K562 (cell line): ENCODE results near the gene SON. TPM values are rescaled to one million over a fixed set of nuclear protein-coding genes. Genes with fewer than 3 reads are reported as not detected.

Experiments
- CAMTA2 ChIP-seq: fragments of 250-450 bp; sonication (Bioruptor Pico); conservative IDR thresholded peaks from 2 replicates; pipeline ENCODE4 v1.5.1; 2022
- ESRRA ChIP-seq: fragments of 450-650 bp; IDR thresholded peaks from 2 replicates; pipeline ENCODE4 v1.6.1; 2014; ENCODE audit warnings: low read depth, mild to moderate bottlenecking, moderate library complexity, borderline replicate concordance
- FOXA3 ChIP-seq, 2 experiments: fragments of 450-650 bp in 1 of 2; sonication (generic) in 1 of 2; formaldehyde crosslinking; IDR thresholded peaks in 1 of 2; conservative IDR thresholded peaks in 1 of 2; 2 replicates each; pipeline versions ENCODE4 v1.4.0 to v1.8.0; 2020 to 2022; ENCODE audit warnings: mild to moderate bottlenecking in 2 of 2, missing genetic modification reagents in 1 of 2
- GTF2E2 ChIP-seq: fragments of 200-800 bp; sonication (Bioruptor generic); IDR thresholded peaks from 2 replicates; pipeline ENCODE4 v1.6.1; 2016; ENCODE audit warnings: missing genetic modification characterization, missing compliant biosample characterization
- JUNB ChIP-seq: fragments of 450-650 bp; formaldehyde crosslinking; conservative IDR thresholded peaks from 2 replicates; pipeline ENCODE4 v1.4.0; 2020; ENCODE audit warnings: mild to moderate bottlenecking
- KLF16 ChIP-seq: IDR thresholded peaks from 2 replicates; pipeline ENCODE4 v1.6.1; 2016; ENCODE audit warnings: antibody characterized with exemption
- RBM25 ChIP-seq: fragments of 200-400 bp; formaldehyde crosslinking; IDR thresholded peaks from 2 replicates; pipeline ENCODE4 v1.6.1; 2018; ENCODE audit warnings: low read length, low read depth, moderate library complexity; ENCODE audit not compliant: severe bottlenecking
- SREBF2 ChIP-seq: sonication (generic); formaldehyde crosslinking; IDR thresholded peaks from 2 replicates; pipeline ENCODE4 v1.4.0; 2020; ENCODE audit warnings: mild to moderate bottlenecking, missing genetic modification reagents
- ZNF583 ChIP-seq: fragments of 250-450 bp; sonication (Bioruptor Pico); IDR thresholded peaks from 2 replicates; pipeline ENCODE4 v1.4.0; 2020
- polyA plus RNA-seq, 8 experiments: library from polyadenylated mRNA; depleted of rRNA in 4 of 8; stranded (reverse) in 5 of 8; unstranded in 3 of 8; fragments of >200 nt; fragmentation: Nextera tagmentation in 2 of 8; fragmentation: Illumina TruSeq in 1 of 8; extraction: Ambion mirVana in 2 of 8; extraction: Trizol in 1 of 8; gene quantifications; 2 replicates each; pipeline versions ENCODE4 v1.2.1 to v1.2.3, GENCODE V29; 2011 to 2014; ENCODE audit warnings: inconsistent platforms in 1 of 8, missing spikeins in 1 of 8
- total RNA-seq, 7 experiments: library from RNA; depleted of rRNA in 6 of 7; stranded (reverse); fragments of >200 nt in 6 of 7; fragmentation: Illumina TruSeq in 2 of 7; extraction: Trizol in 2 of 7; gene quantifications; 2 replicates each; pipeline versions ENCODE4 v1.2.1 to v1.2.3, GENCODE V29; 2011 to 2021; ENCODE audit warnings: low replicate concordance in 1 of 7
- TF ChIP-seq, protein P1 (sequence below): fragments of 250-450 bp; sonication (Bioruptor Pico); IDR thresholded peaks from 2 replicates; pipeline ENCODE4 v1.8.0; 2022; ENCODE audit warnings: moderate library complexity, mild to moderate bottlenecking, inconsistent platforms
- TF ChIP-seq, protein P2 (sequence below): sonication (generic); IDR thresholded peaks from 2 replicates; pipeline ENCODE4 v1.6.1; 2016
- TF ChIP-seq, protein P3 (sequence below): fragments of 250-450 bp; sonication (Bioruptor Pico); IDR thresholded peaks from 2 replicates; pipeline ENCODE4 v1.4.0; 2020; ENCODE audit warnings: mild to moderate bottlenecking, moderate library complexity
- TF ChIP-seq, protein P4 (sequence below): sonication (generic); formaldehyde crosslinking; IDR thresholded peaks from 2 replicates; pipeline ENCODE4 v1.8.0; 2022; ENCODE audit warnings: missing genetic modification reagents, mild to moderate bottlenecking, moderate library complexity, borderline replicate concordance
- TF ChIP-seq, protein P5 (sequence below): sonication (generic); formaldehyde crosslinking; IDR thresholded peaks from 2 replicates; pipeline ENCODE4 v1.8.0; 2023; ENCODE audit warnings: mild to moderate bottlenecking, missing genetic modification reagents
- TF ChIP-seq, protein P6 (sequence below): fragments of 450-650 bp; IDR thresholded peaks from 2 replicates; pipeline ENCODE4 v1.7.1; 2018; ENCODE audit warnings: mild to moderate bottlenecking, low read depth; ENCODE audit not compliant: partially characterized antibody

Gene SON
- total and polyA plus RNA-seq, 9 of the 15 experiments (the other 6 are each of a cell fraction or from before 2014, with no cell fraction given) = 105 to 742 (median 187) TPM

DNA sequence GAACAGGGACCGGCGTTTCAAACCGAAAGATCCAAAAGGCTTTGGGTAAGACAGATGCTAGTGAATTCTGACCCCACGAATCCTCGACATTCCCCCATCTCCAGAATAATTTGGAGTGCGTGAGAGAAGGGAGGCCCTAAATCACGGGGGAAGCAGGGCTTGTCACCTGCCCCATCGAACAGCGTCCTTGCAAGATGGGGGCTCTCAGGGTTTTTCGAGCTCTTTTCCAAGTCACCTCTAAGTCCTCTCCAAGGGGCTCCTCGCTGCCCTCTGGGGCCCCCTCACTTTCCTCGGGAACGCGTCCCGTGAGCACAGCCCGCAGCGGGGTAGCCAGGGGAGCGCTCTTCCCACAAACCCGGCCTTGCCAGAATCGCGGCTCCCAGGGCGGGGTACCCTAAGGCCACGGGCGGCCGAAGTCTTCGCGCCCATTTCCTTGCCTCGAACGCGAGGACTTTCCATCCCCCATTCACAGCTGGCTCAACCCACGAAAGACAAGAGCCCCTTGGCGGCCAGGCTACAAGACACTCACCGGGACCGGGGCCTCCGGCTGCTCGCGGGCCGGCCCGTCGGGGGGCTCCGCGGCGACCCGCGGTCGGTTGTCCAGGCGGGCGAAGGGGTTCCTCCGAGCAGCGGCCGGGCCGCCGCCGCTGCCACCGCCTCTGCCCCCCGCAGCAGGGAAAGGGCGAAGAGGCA lies 45.1 kb downstream of the SON start (continued):
- TF ChIP-seq ESRRA = no peak
- 0 out of 2 replicates have a peak, but pooled peaks have one; percentile 68 for TF ChIP-seq ZNF583 (CRISPR knock-in tag)
- peak; percentile 76 for TF ChIP-seq GTF2E2 (tag)
- TF ChIP-seq SREBF2 (CRISPR knock-in tag) = 0 out of 2 replicates have a peak, but pooled peaks have one; percentile 76
- TF ChIP-seq, protein P1, sequence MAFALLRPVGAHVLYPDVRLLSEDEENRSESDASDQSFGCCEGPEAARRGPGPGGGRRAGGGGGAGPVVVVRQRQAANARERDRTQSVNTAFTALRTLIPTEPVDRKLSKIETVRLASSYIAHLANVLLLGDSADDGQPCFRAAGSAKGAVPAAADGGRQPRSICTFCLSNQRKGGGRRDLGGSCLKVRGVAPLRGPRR (CRISPR knock-in tag) = 0 out of 2 replicates have a peak, but pooled peaks have one; percentile 40
- TF ChIP-seq, protein P2, sequence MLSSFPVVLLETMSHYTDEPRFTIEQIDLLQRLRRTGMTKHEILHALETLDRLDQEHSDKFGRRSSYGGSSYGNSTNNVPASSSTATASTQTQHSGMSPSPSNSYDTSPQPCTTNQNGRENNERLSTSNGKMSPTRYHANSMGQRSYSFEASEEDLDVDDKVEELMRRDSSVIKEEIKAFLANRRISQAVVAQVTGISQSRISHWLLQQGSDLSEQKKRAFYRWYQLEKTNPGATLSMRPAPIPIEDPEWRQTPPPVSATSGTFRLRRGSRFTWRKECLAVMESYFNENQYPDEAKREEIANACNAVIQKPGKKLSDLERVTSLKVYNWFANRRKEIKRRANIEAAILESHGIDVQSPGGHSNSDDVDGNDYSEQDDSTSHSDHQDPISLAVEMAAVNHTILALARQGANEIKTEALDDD = no peak
- TF ChIP-seq, protein P3, sequence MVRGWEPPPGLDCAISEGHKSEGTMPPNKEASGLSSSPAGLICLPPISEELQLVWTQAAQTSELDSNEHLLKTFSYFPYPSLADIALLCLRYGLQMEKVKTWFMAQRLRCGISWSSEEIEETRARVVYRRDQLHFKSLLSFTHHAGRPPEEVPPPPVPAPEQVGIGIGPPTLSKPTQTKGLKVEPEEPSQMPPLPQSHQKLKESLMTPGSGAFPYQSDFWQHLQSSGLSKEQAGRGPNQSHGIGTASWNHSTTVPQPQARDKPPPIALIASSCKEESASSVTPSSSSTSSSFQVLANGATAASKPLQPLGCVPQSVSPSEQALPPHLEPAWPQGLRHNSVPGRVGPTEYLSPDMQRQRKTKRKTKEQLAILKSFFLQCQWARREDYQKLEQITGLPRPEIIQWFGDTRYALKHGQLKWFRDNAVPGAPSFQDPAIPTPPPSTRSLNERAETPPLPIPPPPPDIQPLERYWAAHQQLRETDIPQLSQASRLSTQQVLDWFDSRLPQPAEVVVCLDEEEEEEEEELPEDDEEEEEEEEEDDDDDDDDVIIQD (CRISPR knock-in tag) = 0 out of 2 replicates have a peak, but pooled peaks have one; percentile 53
- no peak for TF ChIP-seq RBM25
- TF ChIP-seq, protein P4, sequence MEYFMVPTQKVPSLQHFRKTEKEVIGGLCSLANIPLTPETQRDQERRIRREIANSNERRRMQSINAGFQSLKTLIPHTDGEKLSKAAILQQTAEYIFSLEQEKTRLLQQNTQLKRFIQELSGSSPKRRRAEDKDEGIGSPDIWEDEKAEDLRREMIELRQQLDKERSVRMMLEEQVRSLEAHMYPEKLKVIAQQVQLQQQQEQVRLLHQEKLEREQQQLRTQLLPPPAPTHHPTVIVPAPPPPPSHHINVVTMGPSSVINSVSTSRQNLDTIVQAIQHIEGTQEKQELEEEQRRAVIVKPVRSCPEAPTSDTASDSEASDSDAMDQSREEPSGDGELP (CRISPR knock-in tag) = peak; percentile 83
- 0 out of 2 replicates have a peak, but pooled peaks have one; percentile 14 for TF ChIP-seq JUNB (CRISPR knock-in tag)
- TF ChIP-seq CAMTA2 = no peak
- TF ChIP-seq, protein P5, sequence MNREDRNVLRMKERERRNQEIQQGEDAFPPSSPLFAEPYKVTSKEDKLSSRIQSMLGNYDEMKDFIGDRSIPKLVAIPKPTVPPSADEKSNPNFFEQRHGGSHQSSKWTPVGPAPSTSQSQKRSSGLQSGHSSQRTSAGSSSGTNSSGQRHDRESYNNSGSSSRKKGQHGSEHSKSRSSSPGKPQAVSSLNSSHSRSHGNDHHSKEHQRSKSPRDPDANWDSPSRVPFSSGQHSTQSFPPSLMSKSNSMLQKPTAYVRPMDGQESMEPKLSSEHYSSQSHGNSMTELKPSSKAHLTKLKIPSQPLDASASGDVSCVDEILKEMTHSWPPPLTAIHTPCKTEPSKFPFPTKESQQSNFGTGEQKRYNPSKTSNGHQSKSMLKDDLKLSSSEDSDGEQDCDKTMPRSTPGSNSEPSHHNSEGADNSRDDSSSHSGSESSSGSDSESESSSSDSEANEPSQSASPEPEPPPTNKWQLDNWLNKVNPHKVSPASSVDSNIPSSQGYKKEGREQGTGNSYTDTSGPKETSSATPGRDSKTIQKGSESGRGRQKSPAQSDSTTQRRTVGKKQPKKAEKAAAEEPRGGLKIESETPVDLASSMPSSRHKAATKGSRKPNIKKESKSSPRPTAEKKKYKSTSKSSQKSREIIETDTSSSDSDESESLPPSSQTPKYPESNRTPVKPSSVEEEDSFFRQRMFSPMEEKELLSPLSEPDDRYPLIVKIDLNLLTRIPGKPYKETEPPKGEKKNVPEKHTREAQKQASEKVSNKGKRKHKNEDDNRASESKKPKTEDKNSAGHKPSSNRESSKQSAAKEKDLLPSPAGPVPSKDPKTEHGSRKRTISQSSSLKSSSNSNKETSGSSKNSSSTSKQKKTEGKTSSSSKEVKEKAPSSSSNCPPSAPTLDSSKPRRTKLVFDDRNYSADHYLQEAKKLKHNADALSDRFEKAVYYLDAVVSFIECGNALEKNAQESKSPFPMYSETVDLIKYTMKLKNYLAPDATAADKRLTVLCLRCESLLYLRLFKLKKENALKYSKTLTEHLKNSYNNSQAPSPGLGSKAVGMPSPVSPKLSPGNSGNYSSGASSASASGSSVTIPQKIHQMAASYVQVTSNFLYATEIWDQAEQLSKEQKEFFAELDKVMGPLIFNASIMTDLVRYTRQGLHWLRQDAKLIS (CRISPR knock-in tag) = peak; percentile 63; the same call in 1 of the 2 replicates
- TF ChIP-seq KLF16 = no peak
- TF ChIP-seq, protein P6, sequence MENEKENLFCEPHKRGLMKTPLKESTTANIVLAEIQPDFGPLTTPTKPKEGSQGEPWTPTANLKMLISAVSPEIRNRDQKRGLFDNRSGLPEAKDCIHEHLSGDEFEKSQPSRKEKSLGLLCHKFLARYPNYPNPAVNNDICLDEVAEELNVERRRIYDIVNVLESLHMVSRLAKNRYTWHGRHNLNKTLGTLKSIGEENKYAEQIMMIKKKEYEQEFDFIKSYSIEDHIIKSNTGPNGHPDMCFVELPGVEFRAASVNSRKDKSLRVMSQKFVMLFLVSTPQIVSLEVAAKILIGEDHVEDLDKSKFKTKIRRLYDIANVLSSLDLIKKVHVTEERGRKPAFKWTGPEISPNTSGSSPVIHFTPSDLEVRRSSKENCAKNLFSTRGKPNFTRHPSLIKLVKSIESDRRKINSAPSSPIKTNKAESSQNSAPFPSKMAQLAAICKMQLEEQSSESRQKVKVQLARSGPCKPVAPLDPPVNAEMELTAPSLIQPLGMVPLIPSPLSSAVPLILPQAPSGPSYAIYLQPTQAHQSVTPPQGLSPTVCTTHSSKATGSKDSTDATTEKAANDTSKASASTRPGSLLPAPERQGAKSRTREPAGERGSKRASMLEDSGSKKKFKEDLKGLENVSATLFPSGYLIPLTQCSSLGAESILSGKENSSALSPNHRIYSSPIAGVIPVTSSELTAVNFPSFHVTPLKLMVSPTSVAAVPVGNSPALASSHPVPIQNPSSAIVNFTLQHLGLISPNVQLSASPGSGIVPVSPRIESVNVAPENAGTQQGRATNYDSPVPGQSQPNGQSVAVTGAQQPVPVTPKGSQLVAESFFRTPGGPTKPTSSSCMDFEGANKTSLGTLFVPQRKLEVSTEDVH = no peak
- 0 out of 4 replicates have a peak, but pooled peaks of 1 of the 2 experiments have one; percentile 33 for TF ChIP-seq FOXA3 (CRISPR knock-in tag; conservative IDR thresholded peaks at IDR 0.05 in 1 of 2, IDR thresholded peaks at IDR 0.05 in 1 of 2)
